Suprapubic skin (tissue), 4 donors: ENCODE results near the gene TCTN2. TPM values are rescaled to one million over a fixed set of nuclear protein-coding genes. Genes with fewer than 3 reads are reported as not detected.

Experiments used
- DNase-seq, 2 donors: peaks; one replicate each; pipeline ENCODE4 v3.0.0-alpha.2; 2019; ENCODE audit warnings: low spot score in 2 of 2
- H3K27ac ChIP-seq: fragments of 200-600 bp; sonication (generic); one replicate; pipeline ENCODE4 v1.5.1; 2019
- H3K27me3 ChIP-seq: fragments of 200-600 bp; sonication (generic); one replicate; pipeline ENCODE4 v1.5.1; 2019
- H3K36me3 ChIP-seq: fragments of 200-600 bp; sonication (generic); one replicate; pipeline ENCODE4 v1.5.1; 2019
- H3K4me1 ChIP-seq: fragments of 200-600 bp; sonication (generic); one replicate; pipeline ENCODE4 v1.5.1; 2019
- H3K4me3 ChIP-seq: fragments of 200-600 bp; sonication (generic); one replicate; pipeline ENCODE4 v1.5.1; 2019; ENCODE audit warnings: mild to moderate bottlenecking
- H3K9me3 ChIP-seq: fragments of 200-600 bp; sonication (generic); one replicate; pipeline ENCODE4 v1.5.1; 2019
- EP300 ChIP-seq: sonication (generic); formaldehyde crosslinking; IDR thresholded peaks from one replicate; pipeline ENCODE4 v1.6.1; 2017; ENCODE audit warnings: antibody characterized with exemption
- POLR2A ChIP-seq, 2 donors: fragments of 450-650 bp; IDR thresholded peaks; one replicate each; pipeline ENCODE4 v1.6.1; 2017; ENCODE audit warnings: antibody characterized with exemption in 2 of 2, mild to moderate bottlenecking in 2 of 2, moderate library complexity in 2 of 2
- POLR2AphosphoS5 ChIP-seq, 3 donors: sonication (generic); formaldehyde crosslinking; IDR thresholded peaks; one replicate each; pipeline ENCODE4 v1.6.1; 2017; ENCODE audit warnings: antibody characterized with exemption in 3 of 3
- WGBS: methylation state at CpG from one replicate; pipeline ENCODE4 v1.1.5; 2018; 5-methylcytosine and 5-hydroxymethylcytosine counted together
- total RNA-seq, 4 donors: library from RNA; depleted of rRNA; stranded (reverse); fragments of >200 nt; gene quantifications; one replicate each; pipeline ENCODE4 v1.1.0, GENCODE V29; 2016
- TF ChIP-seq, protein P1 (sequence below), 2 donors: fragments of 200-600 bp in 1 of 2; fragments of 450-650 bp in 1 of 2; sonication (generic) in 1 of 2; IDR thresholded peaks; one replicate each; pipeline ENCODE4 v1.5.1; 2016 to 2019; ENCODE audit warnings: antibody characterized with exemption in 2 of 2, mild to moderate bottlenecking in 1 of 2, moderate library complexity in 1 of 2

Gene TCTN2
- total RNA-seq, 4 donors from 2014 or later, result 10.2 to 31.9 (median 16.0) TPM

DNA sequence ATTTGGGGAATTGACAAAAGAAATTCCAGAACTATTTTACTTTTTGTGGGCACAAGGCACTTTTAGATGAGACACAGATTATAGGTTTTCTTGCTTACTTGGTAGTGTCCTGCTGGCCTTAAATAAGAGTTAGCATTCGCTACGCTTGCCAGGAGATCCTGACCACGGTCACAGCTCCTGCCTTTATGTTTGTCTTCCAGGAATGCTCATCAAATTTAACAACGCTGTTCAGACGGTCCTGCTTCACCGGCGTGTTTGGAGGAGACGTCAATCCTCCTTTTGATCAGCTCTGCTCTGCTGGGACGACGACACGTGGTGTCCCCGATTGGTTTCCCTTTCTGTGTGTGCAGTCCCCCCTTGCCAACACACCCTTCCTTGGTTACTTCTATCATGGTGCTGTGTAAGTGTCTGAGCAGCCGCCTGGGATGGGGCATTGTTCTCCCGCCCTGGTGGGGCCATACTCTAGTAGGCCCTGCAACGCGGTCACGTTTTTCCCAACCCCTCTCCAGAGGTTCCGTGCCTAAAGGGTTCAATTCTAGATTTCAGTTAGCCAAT, 15.8 kb downstream of the TCTN2 start:
- DNase-seq, result no peak
- Histone ChIP-seq H3K36me3 (peaks cover 58% of the 10 kb centered on the region), H3K27ac (no peak overlapping the region), H3K4me3 (no peak overlapping the region), H3K9me3 (no peaks in the 10 kb centered on the region), H3K4me1 (no peaks in the 10 kb centered on the region), H3K27me3 (no peaks in the 10 kb centered on the region)
- 92% methylated on average over 18 of the region's 18 CpGs for WGBS
- TF ChIP-seq POLR2AphosphoS5 (IDR thresholded peaks at IDR 0.05), result no peak
- no peak for TF ChIP-seq EP300
- TF ChIP-seq, protein P1, sequence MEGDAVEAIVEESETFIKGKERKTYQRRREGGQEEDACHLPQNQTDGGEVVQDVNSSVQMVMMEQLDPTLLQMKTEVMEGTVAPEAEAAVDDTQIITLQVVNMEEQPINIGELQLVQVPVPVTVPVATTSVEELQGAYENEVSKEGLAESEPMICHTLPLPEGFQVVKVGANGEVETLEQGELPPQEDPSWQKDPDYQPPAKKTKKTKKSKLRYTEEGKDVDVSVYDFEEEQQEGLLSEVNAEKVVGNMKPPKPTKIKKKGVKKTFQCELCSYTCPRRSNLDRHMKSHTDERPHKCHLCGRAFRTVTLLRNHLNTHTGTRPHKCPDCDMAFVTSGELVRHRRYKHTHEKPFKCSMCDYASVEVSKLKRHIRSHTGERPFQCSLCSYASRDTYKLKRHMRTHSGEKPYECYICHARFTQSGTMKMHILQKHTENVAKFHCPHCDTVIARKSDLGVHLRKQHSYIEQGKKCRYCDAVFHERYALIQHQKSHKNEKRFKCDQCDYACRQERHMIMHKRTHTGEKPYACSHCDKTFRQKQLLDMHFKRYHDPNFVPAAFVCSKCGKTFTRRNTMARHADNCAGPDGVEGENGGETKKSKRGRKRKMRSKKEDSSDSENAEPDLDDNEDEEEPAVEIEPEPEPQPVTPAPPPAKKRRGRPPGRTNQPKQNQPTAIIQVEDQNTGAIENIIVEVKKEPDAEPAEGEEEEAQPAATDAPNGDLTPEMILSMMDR (IDR thresholded peaks at IDR 0.05), result no peak

DNA sequence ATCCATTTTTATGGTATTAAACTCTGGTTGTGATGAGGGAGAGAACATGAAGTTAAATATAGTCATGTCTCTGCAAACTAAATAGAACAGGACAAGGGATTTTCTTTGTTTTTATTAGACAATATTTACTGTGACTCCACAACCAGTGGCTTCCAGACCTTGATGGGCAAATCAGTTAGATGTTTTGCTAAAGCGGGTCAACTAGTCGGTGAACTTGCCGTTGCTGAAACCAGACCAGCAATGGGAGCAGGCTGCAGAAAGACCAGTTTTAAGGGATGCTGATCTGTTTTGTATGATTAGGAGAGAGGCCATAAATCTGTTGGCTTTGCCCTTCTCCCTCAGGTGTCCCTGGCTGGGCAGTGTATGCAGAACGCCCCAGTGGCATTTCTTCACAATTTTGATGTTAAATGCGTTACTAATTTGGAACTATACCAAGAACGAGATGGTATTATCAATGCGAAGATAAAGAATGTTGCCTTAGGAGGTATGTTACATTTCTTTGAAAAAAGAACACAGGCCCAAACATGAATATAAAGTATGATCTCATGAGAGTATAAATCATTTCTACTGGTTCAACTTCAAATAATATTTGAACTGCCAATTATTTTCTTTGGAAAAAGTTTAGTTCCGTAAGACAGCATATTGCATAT, 19.4 kb downstream of the TCTN2 start:
- 55% methylated on average over 8 of the region's 8 CpGs for WGBS
- H3K36me3 ChIP-seq, result peaks cover 51% of the 10 kb centered on the region
- no peak overlapping the region for H3K4me3 ChIP-seq
- no peaks in the 10 kb centered on the region for H3K4me1 ChIP-seq
- no peaks in the 10 kb centered on the region for H3K27me3 ChIP-seq
- no peak for DNase-seq
- no peaks in the 10 kb centered on the region for H3K9me3 ChIP-seq
- H3K27ac ChIP-seq, result no peak overlapping the region
- TF ChIP-seq POLR2AphosphoS5 (IDR thresholded peaks at IDR 0.05), result no peak
- no peak for TF ChIP-seq POLR2A (IDR thresholded peaks at IDR 0.05)
- TF ChIP-seq, protein P1 (IDR thresholded peaks at IDR 0.05), result no peak
- no peak for TF ChIP-seq EP300

DNA sequence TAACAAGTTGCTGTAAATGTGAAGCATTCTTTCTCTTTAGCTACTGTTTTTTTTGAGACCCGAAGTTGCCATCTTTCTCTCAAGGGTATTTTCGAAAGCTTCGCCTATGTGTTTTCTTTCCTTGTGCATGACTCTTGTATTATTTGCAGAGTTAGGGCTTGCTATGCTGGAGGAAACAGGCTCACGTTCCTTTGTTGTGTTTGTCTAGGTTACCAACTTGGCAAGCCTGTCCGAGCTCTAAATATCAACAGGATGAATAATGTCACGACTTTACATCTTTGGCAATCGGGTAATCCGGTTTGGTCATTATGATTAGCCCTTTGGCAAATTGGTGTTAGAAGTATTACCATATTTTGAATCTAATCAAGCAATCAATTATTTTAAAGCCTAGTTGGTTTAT, 25.3 kb downstream of the TCTN2 start:
- no peak for DNase-seq
- TF ChIP-seq, protein P1 (IDR thresholded peaks at IDR 0.05), result no peak
- TF ChIP-seq EP300 (no peak), POLR2AphosphoS5 (IDR thresholded peaks at IDR 0.05) (no peak), POLR2A (IDR thresholded peaks at IDR 0.05) (no peak)
- H3K27ac ChIP-seq, result peak overlapping the region; percentile 34
- H3K9me3 ChIP-seq, result no peaks in the 10 kb centered on the region
- no peak overlapping the region for H3K4me3 ChIP-seq
- H3K4me1 ChIP-seq, result no peaks in the 10 kb centered on the region
- H3K36me3 ChIP-seq, result peaks cover 63% of the 10 kb centered on the region
- WGBS, result 67% methylated on average over 8 of the region's 8 CpGs
- no peaks in the 10 kb centered on the region for H3K27me3 ChIP-seq

DNA sequence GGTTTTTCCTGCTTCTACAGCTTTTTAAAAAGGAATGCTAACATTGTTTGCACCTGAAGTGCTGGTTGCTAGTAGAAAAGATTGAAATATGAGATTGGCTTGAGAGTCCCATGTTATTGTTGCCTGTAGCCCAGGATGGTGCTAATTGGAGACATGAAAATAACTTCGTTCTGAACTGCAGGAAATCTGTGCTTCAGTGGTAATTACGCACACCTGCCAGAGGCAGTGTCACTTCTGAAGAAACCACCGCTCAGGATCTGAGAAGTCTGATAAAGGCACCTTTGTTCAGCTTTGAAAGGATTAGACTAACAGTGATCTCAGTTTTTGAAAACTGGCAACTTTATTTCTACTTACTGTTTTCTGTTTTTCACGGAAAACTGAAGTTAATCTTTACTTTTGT, 25.7 kb downstream of the TCTN2 start:
- no peak for TF ChIP-seq POLR2A (IDR thresholded peaks at IDR 0.05)
- TF ChIP-seq EP300, result no peak
- TF ChIP-seq, protein P1 (IDR thresholded peaks at IDR 0.05), result no peak
- TF ChIP-seq POLR2AphosphoS5 (IDR thresholded peaks at IDR 0.05), result no peak
- DNase-seq, result no peak
- H3K4me3 ChIP-seq, result no peak overlapping the region
- no peak overlapping the region for H3K27ac ChIP-seq
- 75% methylated on average over 4 of the region's 4 CpGs for WGBS
- no peaks in the 10 kb centered on the region for H3K4me1 ChIP-seq
- H3K27me3 ChIP-seq, result no peaks in the 10 kb centered on the region
- peaks cover 61% of the 10 kb centered on the region for H3K36me3 ChIP-seq
- H3K9me3 ChIP-seq, result no peaks in the 10 kb centered on the region

DNA sequence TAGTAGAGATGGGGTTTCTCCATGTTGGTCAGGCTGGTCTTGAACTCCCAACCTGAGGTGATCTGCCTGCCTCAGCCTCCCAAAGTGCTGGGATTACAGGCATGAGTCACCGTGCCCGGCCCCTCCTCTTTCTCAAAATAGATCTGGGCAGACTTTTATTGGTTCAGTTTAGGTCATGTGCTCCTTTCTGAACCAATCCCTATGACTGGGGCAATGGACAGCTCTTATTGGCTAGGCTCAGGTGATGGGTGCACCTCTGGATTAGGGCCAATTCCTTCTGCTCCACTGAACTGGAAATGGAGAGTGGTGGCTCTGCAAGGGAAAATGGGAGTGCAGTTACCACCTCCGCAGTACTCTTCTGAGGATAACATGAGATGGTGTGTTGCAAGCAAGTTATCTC, 35.0 kb downstream of the TCTN2 start:
- WGBS, result 91% methylated on average over 3 of the region's 3 CpGs

More for the DNA sequence above, 35.0 kb downstream of the TCTN2 start:
- DNase-seq, result no peak
- H3K27ac ChIP-seq, result no peak overlapping the region
- H3K9me3 ChIP-seq, result no peaks in the 10 kb centered on the region
- no peaks in the 10 kb centered on the region for H3K4me1 ChIP-seq
- peaks cover 45% of the 10 kb centered on the region for H3K36me3 ChIP-seq
- TF ChIP-seq, protein P1 (IDR thresholded peaks at IDR 0.05), result no peak
- TF ChIP-seq EP300 (no peak), POLR2AphosphoS5 (IDR thresholded peaks at IDR 0.05) (no peak), POLR2A (IDR thresholded peaks at IDR 0.05) (no peak)
- H3K27me3 ChIP-seq, result no peaks in the 10 kb centered on the region
- no peak overlapping the region for H3K4me3 ChIP-seq
